HEK293 (cell line): ENCODE data around the gene SBF2.

ENCODE experiments used
- CTCF ChIA-PET: fragments of 350-600 bp; formaldehyde crosslinking; extraction: SDS; loops from one replicate; lab custom pipeline; 2021; ENCODE audit warnings: antibody characterized with exemption; lab: Yijun Ruan, JAX
- POLR2A ChIA-PET: fragments of 300-600 bp; formaldehyde crosslinking; extraction: SDS; loops from one replicate; lab custom pipeline; 2020; ENCODE audit warnings: antibody characterized with exemption, inconsistent platforms; lab: Yijun Ruan, JAX
- H3K27ac ChIP-seq: fragments of 200-500 bp; sonication (Bioruptor generic); 2 replicates; pipeline ENCODE4 v1.5.1; 2014; ENCODE audit warnings: low read depth, low read length, control low read depth, inconsistent platforms; ENCODE audit errors: extremely low read depth
- H3K36me3 ChIP-seq, 2 experiments: fragments of 200-500 bp in 1 of 2; sonication (Bioruptor generic) in 1 of 2; 1 replicate in 1 of 2; 2 replicates in 1 of 2; pipeline ENCODE4 v1.5.1; 2014 to 2017; ENCODE audit warnings: inconsistent platforms in 2 of 2, low read length in 2 of 2; ENCODE audit not compliant: control insufficient read depth in 2 of 2, insufficient read depth in 1 of 2
- H3K4me1 ChIP-seq: fragments of 200-500 bp; sonication (Bioruptor generic); 2 replicates; pipeline ENCODE4 v1.5.1; 2014; ENCODE audit warnings: mild to moderate bottlenecking, low read length, inconsistent platforms; ENCODE audit not compliant: control insufficient read depth, insufficient read depth
- H3K4me3 ChIP-seq: 2 replicates; pipeline ENCODE4 v1.5.1; 2011; ENCODE audit warnings: low read depth, mild to moderate bottlenecking, control low read depth, low read length, moderate library complexity
- H3K9me3 ChIP-seq: fragments of 200-500 bp; sonication (Bioruptor generic); 2 replicates; pipeline ENCODE4 v1.5.1; 2014; ENCODE audit warnings: low read depth, low read length, inconsistent platforms; ENCODE audit not compliant: control insufficient read depth, insufficient read depth
- GLI2 ChIP-seq: fragments of 450-650 bp; formaldehyde crosslinking; IDR thresholded peaks from 2 replicates; pipeline ENCODE4; 2017; ENCODE audit warnings: missing biosample characterization, missing genetic modification characterization, low read depth, borderline replicate concordance
- KLF16 ChIP-seq: fragments of 450-650 bp; formaldehyde crosslinking; IDR thresholded peaks from 2 replicates; pipeline ENCODE4 v1.5.1; 2017; ENCODE audit warnings: missing biosample characterization, missing genetic modification characterization
- MYNN ChIP-seq: fragments of 450-650 bp; formaldehyde crosslinking; IDR thresholded peaks from 2 replicates; pipeline ENCODE4 v1.5.1; 2016; ENCODE audit warnings: missing biosample characterization, missing genetic modification characterization, borderline replicate concordance
- TCF7L2 ChIP-seq: IDR thresholded peaks from 2 replicates; pipeline ENCODE4 v1.6.1; 2011; ENCODE audit warnings: low read depth, mild to moderate bottlenecking, inconsistent platforms, low read length, moderate library complexity, borderline replicate concordance
- ZBTB48 ChIP-seq: fragments of 450-650 bp; formaldehyde crosslinking; IDR thresholded peaks from 2 replicates; pipeline ENCODE4 v1.5.1; 2016; ENCODE audit warnings: missing biosample characterization, missing genetic modification characterization
- ZNF239 ChIP-seq: fragments of 450-650 bp; formaldehyde crosslinking; IDR thresholded peaks from 2 replicates; pipeline ENCODE4 v1.5.1; 2016; ENCODE audit warnings: missing biosample characterization, missing genetic modification characterization
- ZNF48 ChIP-seq: fragments of 450-650 bp; formaldehyde crosslinking; IDR thresholded peaks from 2 replicates; pipeline ENCODE4 v1.5.1; 2016; ENCODE audit warnings: missing biosample characterization, missing genetic modification characterization
- ZNF548 ChIP-seq: fragments of 450-650 bp; formaldehyde crosslinking; IDR thresholded peaks from 2 replicates; pipeline ENCODE4 v1.5.1; 2016; ENCODE audit warnings: missing biosample characterization, missing genetic modification characterization
- ZNF596 ChIP-seq: fragments of 450-650 bp; IDR thresholded peaks from 2 replicates; pipeline ENCODE4 v1.5.0; 2018; ENCODE audit warnings: missing biosample characterization, mild to moderate bottlenecking, missing genetic modification characterization, moderate library complexity
- ZNF785 ChIP-seq: fragments of 450-650 bp; formaldehyde crosslinking; IDR thresholded peaks from 2 replicates; pipeline ENCODE4 v1.5.1; 2016; ENCODE audit warnings: missing biosample characterization, missing genetic modification characterization
- ZNF791 ChIP-seq: fragments of 450-650 bp; formaldehyde crosslinking; IDR thresholded peaks from 2 replicates; pipeline ENCODE4 v1.5.1; 2016; ENCODE audit warnings: missing biosample characterization, missing genetic modification characterization
- ZNF792 ChIP-seq: fragments of 450-650 bp; formaldehyde crosslinking; IDR thresholded peaks from 2 replicates; pipeline ENCODE4 v1.5.1; 2016; ENCODE audit warnings: missing biosample characterization, missing genetic modification characterization
- ZNF837 ChIP-seq: fragments of 450-650 bp; formaldehyde crosslinking; IDR thresholded peaks from 2 replicates; pipeline ENCODE4 v1.5.1; 2016; ENCODE audit warnings: missing biosample characterization, missing genetic modification characterization
- TF ChIP-seq, protein P1 (sequence below): fragments of 450-650 bp; formaldehyde crosslinking; IDR thresholded peaks from 2 replicates; pipeline ENCODE4 v1.5.1; 2016; ENCODE audit warnings: missing biosample characterization, missing genetic modification characterization
- TF ChIP-seq, protein P2 (sequence below): fragments of 450-650 bp; formaldehyde crosslinking; IDR thresholded peaks from 2 replicates; pipeline ENCODE4 v1.5.1; 2017; ENCODE audit warnings: missing biosample characterization, missing genetic modification characterization
- TF ChIP-seq, protein P3 (sequence below): fragments of 450-650 bp; formaldehyde crosslinking; IDR thresholded peaks from 2 replicates; pipeline ENCODE4 v1.5.1; 2016; ENCODE audit warnings: missing biosample characterization, missing genetic modification characterization
- TF ChIP-seq, protein P4 (sequence below): fragments of 450-650 bp; formaldehyde crosslinking; IDR thresholded peaks from 2 replicates; pipeline ENCODE4 v1.5.1; 2016; ENCODE audit warnings: missing biosample characterization, missing genetic modification characterization
- TF ChIP-seq, protein P5 (sequence below): fragments of 450-650 bp; IDR thresholded peaks from 2 replicates; pipeline ENCODE4 v1.5.1; 2018; ENCODE audit warnings: missing biosample characterization, missing genetic modification characterization
- TF ChIP-seq, protein P6 (sequence below): fragments of 450-650 bp; formaldehyde crosslinking; IDR thresholded peaks from 2 replicates; pipeline ENCODE4 v1.5.1; 2016; ENCODE audit warnings: missing biosample characterization, missing genetic modification characterization

Gene SBF2

DNA sequence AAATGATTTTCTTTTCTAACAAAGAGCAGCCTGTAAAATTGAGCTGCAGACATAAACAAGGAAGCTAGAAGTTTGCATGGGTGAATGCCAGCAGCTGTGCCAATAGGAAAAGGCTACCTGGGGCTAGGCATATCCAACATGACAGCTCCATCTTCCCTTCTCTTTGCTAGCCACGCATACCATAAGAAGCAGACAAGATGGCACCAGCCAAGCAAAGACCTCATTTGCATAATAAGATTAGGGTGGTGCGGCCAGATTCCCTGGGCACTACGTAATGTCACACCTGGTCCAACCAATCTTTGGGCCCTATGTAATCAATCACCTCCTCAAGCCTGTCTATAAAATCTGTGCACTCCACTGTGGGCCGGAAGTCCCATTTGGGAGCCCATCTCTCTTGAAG is 521.8 kb downstream of the SBF2 start:
- no peak overlapping the region for H3K27ac ChIP-seq
- no peaks in the 10 kb centered on the region for H3K4me1 ChIP-seq
- H3K9me3 ChIP-seq: no peaks in the 10 kb centered on the region
- H3K36me3 ChIP-seq: peaks cover 0 to 7% of the 10 kb centered on the region in 2 experiments; a peak in 1 of 3 replicates
- CTCF ChIA-PET: interaction anchor here (1.2 kb wide), 1 partner anchor 14 kb away, joined by 4 read pairs; no protein-coding TSS in a partner anchor
- POLR2A ChIA-PET: no interaction called here
- TF ChIP-seq ZNF596 (tag by site-specific recombination) (no peak), ZNF792 (tag by site-specific recombination) (no peak), MYNN (tag by site-specific recombination) (no peak), ZNF791 (tag by site-specific recombination) (no peak), ZNF548 (tag by site-specific recombination) (no peak), ZNF837 (tag by site-specific recombination) (no peak), TCF7L2 (no peak), KLF16 (tag by site-specific recombination) (no peak), ZBTB48 (no peak), ZNF239 (tag by site-specific recombination) (no peak), GLI2 (tag by site-specific recombination) (no peak), ZNF48 (tag by site-specific recombination) (no peak)
- TF ChIP-seq, protein P1, sequence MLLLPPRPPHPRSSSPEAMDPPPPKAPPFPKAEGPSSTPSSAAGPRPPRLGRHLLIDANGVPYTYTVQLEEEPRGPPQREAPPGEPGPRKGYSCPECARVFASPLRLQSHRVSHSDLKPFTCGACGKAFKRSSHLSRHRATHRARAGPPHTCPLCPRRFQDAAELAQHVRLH (tag by site-specific recombination): no peak
- TF ChIP-seq, protein P2, sequence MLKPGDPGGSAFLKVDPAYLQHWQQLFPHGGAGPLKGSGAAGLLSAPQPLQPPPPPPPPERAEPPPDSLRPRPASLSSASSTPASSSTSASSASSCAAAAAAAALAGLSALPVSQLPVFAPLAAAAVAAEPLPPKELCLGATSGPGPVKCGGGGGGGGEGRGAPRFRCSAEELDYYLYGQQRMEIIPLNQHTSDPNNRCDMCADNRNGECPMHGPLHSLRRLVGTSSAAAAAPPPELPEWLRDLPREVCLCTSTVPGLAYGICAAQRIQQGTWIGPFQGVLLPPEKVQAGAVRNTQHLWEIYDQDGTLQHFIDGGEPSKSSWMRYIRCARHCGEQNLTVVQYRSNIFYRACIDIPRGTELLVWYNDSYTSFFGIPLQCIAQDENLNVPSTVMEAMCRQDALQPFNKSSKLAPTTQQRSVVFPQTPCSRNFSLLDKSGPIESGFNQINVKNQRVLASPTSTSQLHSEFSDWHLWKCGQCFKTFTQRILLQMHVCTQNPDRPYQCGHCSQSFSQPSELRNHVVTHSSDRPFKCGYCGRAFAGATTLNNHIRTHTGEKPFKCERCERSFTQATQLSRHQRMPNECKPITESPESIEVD: no peak
- TF ChIP-seq, protein P3, sequence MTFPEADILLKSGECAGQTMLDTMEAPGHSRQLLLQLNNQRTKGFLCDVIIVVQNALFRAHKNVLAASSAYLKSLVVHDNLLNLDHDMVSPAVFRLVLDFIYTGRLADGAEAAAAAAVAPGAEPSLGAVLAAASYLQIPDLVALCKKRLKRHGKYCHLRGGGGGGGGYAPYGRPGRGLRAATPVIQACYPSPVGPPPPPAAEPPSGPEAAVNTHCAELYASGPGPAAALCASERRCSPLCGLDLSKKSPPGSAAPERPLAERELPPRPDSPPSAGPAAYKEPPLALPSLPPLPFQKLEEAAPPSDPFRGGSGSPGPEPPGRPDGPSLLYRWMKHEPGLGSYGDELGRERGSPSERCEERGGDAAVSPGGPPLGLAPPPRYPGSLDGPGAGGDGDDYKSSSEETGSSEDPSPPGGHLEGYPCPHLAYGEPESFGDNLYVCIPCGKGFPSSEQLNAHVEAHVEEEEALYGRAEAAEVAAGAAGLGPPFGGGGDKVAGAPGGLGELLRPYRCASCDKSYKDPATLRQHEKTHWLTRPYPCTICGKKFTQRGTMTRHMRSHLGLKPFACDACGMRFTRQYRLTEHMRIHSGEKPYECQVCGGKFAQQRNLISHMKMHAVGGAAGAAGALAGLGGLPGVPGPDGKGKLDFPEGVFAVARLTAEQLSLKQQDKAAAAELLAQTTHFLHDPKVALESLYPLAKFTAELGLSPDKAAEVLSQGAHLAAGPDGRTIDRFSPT (tag by site-specific recombination): no peak
- TF ChIP-seq, protein P4, sequence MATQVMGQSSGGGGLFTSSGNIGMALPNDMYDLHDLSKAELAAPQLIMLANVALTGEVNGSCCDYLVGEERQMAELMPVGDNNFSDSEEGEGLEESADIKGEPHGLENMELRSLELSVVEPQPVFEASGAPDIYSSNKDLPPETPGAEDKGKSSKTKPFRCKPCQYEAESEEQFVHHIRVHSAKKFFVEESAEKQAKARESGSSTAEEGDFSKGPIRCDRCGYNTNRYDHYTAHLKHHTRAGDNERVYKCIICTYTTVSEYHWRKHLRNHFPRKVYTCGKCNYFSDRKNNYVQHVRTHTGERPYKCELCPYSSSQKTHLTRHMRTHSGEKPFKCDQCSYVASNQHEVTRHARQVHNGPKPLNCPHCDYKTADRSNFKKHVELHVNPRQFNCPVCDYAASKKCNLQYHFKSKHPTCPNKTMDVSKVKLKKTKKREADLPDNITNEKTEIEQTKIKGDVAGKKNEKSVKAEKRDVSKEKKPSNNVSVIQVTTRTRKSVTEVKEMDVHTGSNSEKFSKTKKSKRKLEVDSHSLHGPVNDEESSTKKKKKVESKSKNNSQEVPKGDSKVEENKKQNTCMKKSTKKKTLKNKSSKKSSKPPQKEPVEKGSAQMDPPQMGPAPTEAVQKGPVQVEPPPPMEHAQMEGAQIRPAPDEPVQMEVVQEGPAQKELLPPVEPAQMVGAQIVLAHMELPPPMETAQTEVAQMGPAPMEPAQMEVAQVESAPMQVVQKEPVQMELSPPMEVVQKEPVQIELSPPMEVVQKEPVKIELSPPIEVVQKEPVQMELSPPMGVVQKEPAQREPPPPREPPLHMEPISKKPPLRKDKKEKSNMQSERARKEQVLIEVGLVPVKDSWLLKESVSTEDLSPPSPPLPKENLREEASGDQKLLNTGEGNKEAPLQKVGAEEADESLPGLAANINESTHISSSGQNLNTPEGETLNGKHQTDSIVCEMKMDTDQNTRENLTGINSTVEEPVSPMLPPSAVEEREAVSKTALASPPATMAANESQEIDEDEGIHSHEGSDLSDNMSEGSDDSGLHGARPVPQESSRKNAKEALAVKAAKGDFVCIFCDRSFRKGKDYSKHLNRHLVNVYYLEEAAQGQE (tag by site-specific recombination): no peak
- TF ChIP-seq, protein P5, sequence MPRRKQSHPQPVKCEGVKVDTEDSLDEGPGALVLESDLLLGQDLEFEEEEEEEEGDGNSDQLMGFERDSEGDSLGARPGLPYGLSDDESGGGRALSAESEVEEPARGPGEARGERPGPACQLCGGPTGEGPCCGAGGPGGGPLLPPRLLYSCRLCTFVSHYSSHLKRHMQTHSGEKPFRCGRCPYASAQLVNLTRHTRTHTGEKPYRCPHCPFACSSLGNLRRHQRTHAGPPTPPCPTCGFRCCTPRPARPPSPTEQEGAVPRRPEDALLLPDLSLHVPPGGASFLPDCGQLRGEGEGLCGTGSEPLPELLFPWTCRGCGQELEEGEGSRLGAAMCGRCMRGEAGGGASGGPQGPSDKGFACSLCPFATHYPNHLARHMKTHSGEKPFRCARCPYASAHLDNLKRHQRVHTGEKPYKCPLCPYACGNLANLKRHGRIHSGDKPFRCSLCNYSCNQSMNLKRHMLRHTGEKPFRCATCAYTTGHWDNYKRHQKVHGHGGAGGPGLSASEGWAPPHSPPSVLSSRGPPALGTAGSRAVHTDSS: no peak
- H3K4me3 ChIP-seq: no peak overlapping the region

DNA sequence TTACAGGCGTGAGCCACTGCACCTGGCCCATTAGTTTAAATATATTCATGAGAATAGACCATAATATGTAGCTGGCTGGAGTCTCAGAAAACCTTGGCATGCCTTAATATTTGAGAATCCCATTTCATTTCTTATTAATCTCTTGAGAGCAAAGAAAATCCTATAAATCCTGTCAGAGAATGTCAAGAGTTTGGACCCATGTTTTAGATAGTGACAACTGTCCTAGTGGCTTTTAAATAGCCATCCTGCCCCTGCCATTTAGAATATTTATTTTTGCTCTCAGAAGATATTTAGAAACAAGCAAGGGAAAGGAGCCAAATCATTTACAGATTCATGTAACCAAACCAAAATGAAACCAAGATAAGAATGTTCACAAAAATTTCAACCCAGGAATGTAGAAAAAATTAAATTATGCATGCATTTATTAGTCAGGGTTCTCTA is 522.9 kb downstream of the SBF2 start:
- no peaks in the 10 kb centered on the region for H3K9me3 ChIP-seq
- H3K4me3 ChIP-seq: no peak overlapping the region
- H3K36me3 ChIP-seq: peaks cover 0 to 7% of the 10 kb centered on the region in 2 experiments; a peak in 1 of 3 replicates
- CTCF ChIA-PET: no interaction called here
- POLR2A ChIA-PET: no interaction called here
- no peaks in the 10 kb centered on the region for H3K4me1 ChIP-seq
- no peak overlapping the region for H3K27ac ChIP-seq
- TF ChIP-seq ZNF785 (tag by site-specific recombination): no peak
- TF ChIP-seq, protein P6, sequence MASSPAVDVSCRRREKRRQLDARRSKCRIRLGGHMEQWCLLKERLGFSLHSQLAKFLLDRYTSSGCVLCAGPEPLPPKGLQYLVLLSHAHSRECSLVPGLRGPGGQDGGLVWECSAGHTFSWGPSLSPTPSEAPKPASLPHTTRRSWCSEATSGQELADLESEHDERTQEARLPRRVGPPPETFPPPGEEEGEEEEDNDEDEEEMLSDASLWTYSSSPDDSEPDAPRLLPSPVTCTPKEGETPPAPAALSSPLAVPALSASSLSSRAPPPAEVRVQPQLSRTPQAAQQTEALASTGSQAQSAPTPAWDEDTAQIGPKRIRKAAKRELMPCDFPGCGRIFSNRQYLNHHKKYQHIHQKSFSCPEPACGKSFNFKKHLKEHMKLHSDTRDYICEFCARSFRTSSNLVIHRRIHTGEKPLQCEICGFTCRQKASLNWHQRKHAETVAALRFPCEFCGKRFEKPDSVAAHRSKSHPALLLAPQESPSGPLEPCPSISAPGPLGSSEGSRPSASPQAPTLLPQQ: no peak
- TF ChIP-seq, protein P2: no peak
